IMR-90 (cell line): ENCODE data around the gene LYSMD4.

Experiments used
- CHD1 ChIP-seq: IDR thresholded peaks from 2 replicates; pipeline ENCODE4 v1.6.1; 2012; ENCODE audit warnings: low read depth, low read length, improper control_type of control experiment
- NFE2L2 ChIP-seq: fragments of 150-350 bp; IDR thresholded peaks from 2 replicates; pipeline ENCODE4 v1.6.1; 2016; ENCODE audit warnings: low read depth, mild to moderate bottlenecking, low read length
- POLR2A ChIP-seq: IDR thresholded peaks from 2 replicates; pipeline ENCODE4 v1.6.1; 2012; ENCODE audit warnings: mild to moderate bottlenecking, low read depth, low read length
- TF ChIP-seq, protein P1 (sequence below): conservative IDR thresholded peaks from 2 replicates; pipeline ENCODE4 v1.5.1; 2012; ENCODE audit warnings: mild to moderate bottlenecking, low read depth, low read length, improper control_type of control experiment

DNA sequence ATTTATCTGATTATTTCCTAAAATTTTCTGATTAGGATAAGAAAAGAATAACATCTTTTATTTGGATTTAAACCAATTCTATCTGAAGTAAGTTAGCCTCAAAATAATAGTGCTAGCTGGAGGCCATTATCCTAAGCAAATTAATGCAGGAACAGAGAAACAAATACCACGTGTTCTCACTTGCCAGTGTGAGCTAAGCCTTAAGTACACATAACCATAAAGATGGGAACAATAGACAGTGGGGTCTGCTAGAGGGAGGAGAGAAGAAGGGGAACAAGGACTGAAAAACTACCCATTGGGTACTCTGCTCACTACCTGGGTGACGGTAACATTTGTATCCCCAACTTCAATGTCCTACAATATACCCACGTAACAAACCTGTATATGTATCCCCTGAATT lies 31.3 kb upstream of the LYSMD4 start:
- no peak for TF ChIP-seq CHD1
- TF ChIP-seq, protein P1, sequence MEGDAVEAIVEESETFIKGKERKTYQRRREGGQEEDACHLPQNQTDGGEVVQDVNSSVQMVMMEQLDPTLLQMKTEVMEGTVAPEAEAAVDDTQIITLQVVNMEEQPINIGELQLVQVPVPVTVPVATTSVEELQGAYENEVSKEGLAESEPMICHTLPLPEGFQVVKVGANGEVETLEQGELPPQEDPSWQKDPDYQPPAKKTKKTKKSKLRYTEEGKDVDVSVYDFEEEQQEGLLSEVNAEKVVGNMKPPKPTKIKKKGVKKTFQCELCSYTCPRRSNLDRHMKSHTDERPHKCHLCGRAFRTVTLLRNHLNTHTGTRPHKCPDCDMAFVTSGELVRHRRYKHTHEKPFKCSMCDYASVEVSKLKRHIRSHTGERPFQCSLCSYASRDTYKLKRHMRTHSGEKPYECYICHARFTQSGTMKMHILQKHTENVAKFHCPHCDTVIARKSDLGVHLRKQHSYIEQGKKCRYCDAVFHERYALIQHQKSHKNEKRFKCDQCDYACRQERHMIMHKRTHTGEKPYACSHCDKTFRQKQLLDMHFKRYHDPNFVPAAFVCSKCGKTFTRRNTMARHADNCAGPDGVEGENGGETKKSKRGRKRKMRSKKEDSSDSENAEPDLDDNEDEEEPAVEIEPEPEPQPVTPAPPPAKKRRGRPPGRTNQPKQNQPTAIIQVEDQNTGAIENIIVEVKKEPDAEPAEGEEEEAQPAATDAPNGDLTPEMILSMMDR, result no peak
- TF ChIP-seq POLR2A, result no peak
- TF ChIP-seq NFE2L2, result no peak
